ENCODE results near the gene INTS13. TPM values are rescaled to one million over a fixed set of nuclear protein-coding genes. Genes with fewer than 3 reads are reported as not detected.
"Not testable (repeated sequence)": the region's sequence is repeated elsewhere in the genome, so short reads cannot be mapped to it uniquely, and the experiment has no call there.

INTS13 gene, protein sequence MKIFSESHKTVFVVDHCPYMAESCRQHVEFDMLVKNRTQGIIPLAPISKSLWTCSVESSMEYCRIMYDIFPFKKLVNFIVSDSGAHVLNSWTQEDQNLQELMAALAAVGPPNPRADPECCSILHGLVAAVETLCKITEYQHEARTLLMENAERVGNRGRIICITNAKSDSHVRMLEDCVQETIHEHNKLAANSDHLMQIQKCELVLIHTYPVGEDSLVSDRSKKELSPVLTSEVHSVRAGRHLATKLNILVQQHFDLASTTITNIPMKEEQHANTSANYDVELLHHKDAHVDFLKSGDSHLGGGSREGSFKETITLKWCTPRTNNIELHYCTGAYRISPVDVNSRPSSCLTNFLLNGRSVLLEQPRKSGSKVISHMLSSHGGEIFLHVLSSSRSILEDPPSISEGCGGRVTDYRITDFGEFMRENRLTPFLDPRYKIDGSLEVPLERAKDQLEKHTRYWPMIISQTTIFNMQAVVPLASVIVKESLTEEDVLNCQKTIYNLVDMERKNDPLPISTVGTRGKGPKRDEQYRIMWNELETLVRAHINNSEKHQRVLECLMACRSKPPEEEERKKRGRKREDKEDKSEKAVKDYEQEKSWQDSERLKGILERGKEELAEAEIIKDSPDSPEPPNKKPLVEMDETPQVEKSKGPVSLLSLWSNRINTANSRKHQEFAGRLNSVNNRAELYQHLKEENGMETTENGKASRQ
- total RNA-seq = 10 to 100 TPM; 21.2 to 24.7 TPM
- total RNA-seq = 38.1 to 51.8 reads per million in 2 donors

DNA sequence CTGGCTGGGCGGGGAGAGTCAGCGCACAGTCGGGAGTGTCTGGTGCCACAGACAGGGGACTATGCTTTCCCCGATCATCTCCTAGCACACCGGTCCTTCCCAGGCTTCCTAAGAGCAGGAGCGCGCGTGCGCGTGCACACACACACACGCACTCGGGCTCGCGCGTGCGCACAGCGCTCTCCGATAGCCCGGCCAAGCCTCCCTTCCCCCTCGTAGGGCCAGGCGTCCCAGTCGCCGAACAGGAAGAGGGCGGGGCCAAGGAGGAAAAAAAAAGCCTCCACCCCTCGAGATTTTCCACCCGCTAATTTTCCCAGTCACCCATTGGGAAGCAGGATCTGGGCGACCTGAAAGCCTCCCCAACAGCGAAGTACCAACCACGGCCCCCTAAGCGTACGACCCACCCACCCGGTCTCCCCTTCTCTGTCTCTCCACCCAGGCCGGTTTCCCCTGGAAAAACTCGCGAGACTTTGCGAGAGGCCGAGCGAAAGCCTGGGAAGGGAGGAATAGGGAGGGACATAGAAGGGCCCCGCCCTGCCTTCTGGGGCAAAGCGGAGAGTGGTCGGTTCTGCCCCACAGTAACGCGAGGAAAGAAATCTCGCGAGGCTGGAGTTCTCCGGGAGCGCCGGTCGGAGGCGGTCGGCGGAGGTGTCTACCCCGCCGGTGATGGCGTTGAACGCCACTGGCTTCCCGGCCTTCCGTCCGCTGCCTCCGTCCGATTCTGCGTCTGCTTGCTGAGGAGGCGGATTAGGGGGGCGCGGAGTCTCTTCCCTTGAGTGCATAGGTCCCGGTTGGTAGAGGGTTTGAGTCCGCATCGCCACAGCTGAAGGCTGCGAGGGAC lies at the start of gene INTS13, which contains the start of gene FGFR1OP2:
Gene INTS13 (minus strand): TSS at position 119 of the 838 bp plus-strand sequence. CDS start 1,178 bp downstream, outside the sequence.
Gene FGFR1OP2 (plus strand): TSS at position 608 of the 838 bp plus-strand sequence. CDS start 15,689 bp downstream, outside the sequence.
- peak within 1 kb of the TSS; percentile 99 for H3K4me3 Mint-ChIP-seq
- peak within 1 kb of the TSS; percentile 97 for H3K27ac Mint-ChIP-seq
- DNase-seq (peak; percentile 89 to 95 (median 92)), ATAC-seq (peak; percentile 92)
- peaks cover 50% of the 10 kb centered on the region for H3K4me1 Mint-ChIP-seq
- no peaks in the 10 kb centered on the region for H3K27me3 Mint-ChIP-seq
- H3K9me3 ChIP-seq (ENCODE audit: control insufficient read depth, low read length, poor library complexity, severe bottlenecking) = no peaks in the 10 kb centered on the region
- H3K36me3 Mint-ChIP-seq (ENCODE audit: low read depth) = peaks cover 11% of the 10 kb centered on the region

DNA sequence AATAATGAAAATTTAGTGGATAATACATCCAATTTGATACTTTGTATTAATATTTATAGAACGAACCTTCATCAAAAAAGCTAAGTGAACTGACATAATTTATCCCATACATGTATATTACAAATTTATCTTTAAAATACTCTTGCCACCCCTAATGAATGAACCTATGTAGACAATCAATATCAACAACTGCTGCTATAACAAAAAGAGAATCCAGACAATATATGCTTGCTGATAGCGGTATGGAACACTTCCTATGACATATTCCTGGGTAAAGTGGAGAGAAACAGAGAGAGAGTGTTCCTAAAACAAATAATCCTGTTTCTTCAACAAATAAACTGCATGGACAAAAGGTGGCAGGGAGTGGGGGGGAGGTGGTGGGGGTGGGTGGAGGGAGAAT lies 45.1 kb upstream of the INTS13 start:
- H3K4me3 Mint-ChIP-seq = no peak overlapping the region
- H3K27ac Mint-ChIP-seq = no peak overlapping the region
- peaks cover 7% of the 10 kb centered on the region for H3K4me1 Mint-ChIP-seq
- H3K36me3 Mint-ChIP-seq (ENCODE audit: low read depth) = peaks cover 17% of the 10 kb centered on the region
- ATAC-seq (no peak), DNase-seq (no peak)
- H3K9me3 ChIP-seq (ENCODE audit: control insufficient read depth, low read length, poor library complexity, severe bottlenecking) = no peaks in the 10 kb centered on the region
- no peaks in the 10 kb centered on the region for H3K27me3 Mint-ChIP-seq

DNA sequence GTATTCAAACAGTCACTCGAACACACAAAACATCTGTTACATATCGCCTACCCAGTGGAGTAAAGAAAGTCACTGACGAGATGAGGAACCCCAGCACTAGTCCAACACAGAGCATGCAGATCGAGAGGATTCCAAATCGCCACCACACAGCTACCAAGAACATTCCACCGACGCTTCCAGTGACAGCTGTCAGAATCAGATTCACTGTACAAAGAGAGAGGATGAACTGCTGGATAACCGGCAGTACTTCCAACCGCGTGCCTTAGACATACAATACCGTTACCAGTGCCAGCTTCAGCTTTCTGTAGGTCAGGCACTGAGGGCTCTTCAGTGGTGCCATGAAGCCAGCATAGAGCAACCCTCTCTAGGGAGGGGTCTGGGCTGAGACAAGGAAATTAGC lies 42.0 kb upstream of the INTS13 start:
- Mint-ChIP-seq H3K27ac (no peak overlapping the region), H3K36me3 (ENCODE audit: low read depth) (peaks cover 10% of the 10 kb centered on the region), H3K4me1 (peaks cover 11% of the 10 kb centered on the region)

DNA sequence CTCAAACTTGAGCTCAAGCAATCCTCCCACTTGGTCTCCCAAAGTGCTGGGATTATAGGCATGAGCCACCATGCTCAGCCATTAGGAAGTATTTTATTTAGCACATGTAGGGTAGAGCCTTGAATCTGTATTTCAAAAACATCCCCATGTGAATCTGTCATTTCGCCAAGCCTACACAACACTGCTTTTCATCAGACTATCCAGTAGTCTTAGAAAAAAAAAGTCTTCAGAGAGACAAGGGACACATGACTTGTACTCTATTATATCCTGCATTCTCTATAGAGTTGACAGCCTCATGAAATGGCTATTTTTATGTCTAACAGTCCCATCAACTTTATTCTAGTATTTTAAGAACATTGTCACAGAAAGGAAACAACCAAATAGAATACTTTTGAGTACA lies 41.0 kb upstream of the INTS13 start:
- no peak overlapping the region for H3K27ac Mint-ChIP-seq
- H3K27me3 Mint-ChIP-seq = no peaks in the 10 kb centered on the region
- DNase-seq = no peak
- no peak for ATAC-seq
- H3K36me3 Mint-ChIP-seq (ENCODE audit: low read depth) = peaks cover 12% of the 10 kb centered on the region
- H3K9me3 ChIP-seq (ENCODE audit: control insufficient read depth, low read length, poor library complexity, severe bottlenecking) = no peaks in the 10 kb centered on the region
- peaks cover 5% of the 10 kb centered on the region for H3K4me1 Mint-ChIP-seq
- H3K4me3 Mint-ChIP-seq = no peak overlapping the region

More for the DNA sequence above, 42.0 kb upstream of the INTS13 start:
- H3K9me3 ChIP-seq (ENCODE audit: control insufficient read depth, low read length, poor library complexity, severe bottlenecking) = no peaks in the 10 kb centered on the region
- no peaks in the 10 kb centered on the region for H3K27me3 Mint-ChIP-seq
- ATAC-seq (no peak), DNase-seq (no peak)
- no peak overlapping the region for H3K4me3 Mint-ChIP-seq

GRCh38 chr12:26976687-26977086 lies 38.9 kb upstream of the INTS13 start:
- Mint-ChIP-seq H3K4me3 (no peak overlapping the region), H3K27ac (peak overlapping the region; percentile 6), H3K36me3 (ENCODE audit: low read depth) (peaks cover 8% of the 10 kb centered on the region), H3K27me3 (no peaks in the 10 kb centered on the region), H3K4me1 (peaks cover 7% of the 10 kb centered on the region)
- no peaks in the 10 kb centered on the region for H3K9me3 ChIP-seq (ENCODE audit: control insufficient read depth, low read length, poor library complexity, severe bottlenecking)
- no peak for ATAC-seq
- DNase-seq = no peak

- peaks cover 9% of the 10 kb centered on the region for H3K36me3 Mint-ChIP-seq (ENCODE audit: low read depth)
- peak overlapping the region; percentile 85 for H3K27ac Mint-ChIP-seq
- DNase-seq = peak; percentile 16 to 46 (median 37)
- H3K9me3 ChIP-seq (ENCODE audit: control insufficient read depth, low read length, poor library complexity, severe bottlenecking) = no peaks in the 10 kb centered on the region
- H3K27me3 Mint-ChIP-seq = no peaks in the 10 kb centered on the region
- no peak overlapping the region for H3K4me3 Mint-ChIP-seq
- ATAC-seq = peak; percentile 100
- H3K4me1 Mint-ChIP-seq = peaks cover 10% of the 10 kb centered on the region
Measured at GRCh38 chr12:26971963-26972362, 34.2 kb upstream of the INTS13 start.

- H3K9me3 ChIP-seq (ENCODE audit: control insufficient read depth, low read length, poor library complexity, severe bottlenecking) = no peaks in the 10 kb centered on the region
- Mint-ChIP-seq H3K27me3 (no peaks in the 10 kb centered on the region), H3K36me3 (ENCODE audit: low read depth) (peaks cover 11% of the 10 kb centered on the region), H3K4me3 (no peak overlapping the region), H3K4me1 (peaks cover 5% of the 10 kb centered on the region), H3K27ac (peak overlapping the region; percentile 85)
- DNase-seq = no peak
- ATAC-seq = no peak
Measured at GRCh38 chr12:26970136-26970535, 32.4 kb upstream of the INTS13 start.

GRCh38 chr12:26966842-26967241 lies 29.1 kb upstream of the INTS13 start:
- no peaks in the 10 kb centered on the region for H3K27me3 Mint-ChIP-seq
- DNase-seq = no peak
- H3K9me3 ChIP-seq (ENCODE audit: control insufficient read depth, low read length, poor library complexity, severe bottlenecking) = no peaks in the 10 kb centered on the region
- no peak for ATAC-seq
- H3K4me3 Mint-ChIP-seq = no peak overlapping the region
- no peak overlapping the region for H3K27ac Mint-ChIP-seq
- peaks cover 10% of the 10 kb centered on the region for H3K4me1 Mint-ChIP-seq
- H3K36me3 Mint-ChIP-seq (ENCODE audit: low read depth) = peaks cover 10% of the 10 kb centered on the region

DNA sequence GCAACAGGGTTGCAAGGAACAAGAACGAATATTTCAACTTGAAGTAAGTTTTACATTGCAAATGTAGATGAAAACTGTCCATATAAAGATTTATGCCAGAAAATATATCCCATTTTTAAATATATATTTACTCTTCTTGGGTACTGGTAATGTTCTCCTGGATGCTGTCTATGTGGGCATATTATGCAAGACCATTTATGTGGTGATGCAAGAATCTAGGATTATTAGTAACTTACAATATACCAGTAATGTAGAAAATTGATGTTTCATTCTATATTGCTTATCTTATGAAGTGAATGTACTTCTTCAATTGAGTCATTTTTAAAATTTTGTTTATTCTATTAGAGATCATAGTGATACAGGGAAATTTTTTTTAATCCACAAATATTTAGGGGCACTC lies 25.6 kb upstream of the INTS13 start:
- H3K4me1 Mint-ChIP-seq = peaks cover 5% of the 10 kb centered on the region
- ATAC-seq (no peak), DNase-seq (no peak)
- H3K27ac Mint-ChIP-seq = no peak overlapping the region
- no peaks in the 10 kb centered on the region for H3K27me3 Mint-ChIP-seq
- H3K9me3 ChIP-seq (ENCODE audit: control insufficient read depth, low read length, poor library complexity, severe bottlenecking) = no peaks in the 10 kb centered on the region
- H3K36me3 Mint-ChIP-seq (ENCODE audit: low read depth) = peaks cover 10% of the 10 kb centered on the region
- H3K4me3 Mint-ChIP-seq = no peak overlapping the region

- H3K27ac Mint-ChIP-seq = no peak overlapping the region
- H3K27me3 Mint-ChIP-seq = no peaks in the 10 kb centered on the region
Measured at GRCh38 chr12:26961803-26962202, 24.0 kb upstream of the INTS13 start.

GRCh38 chr12:26961391-26961790 lies 23.6 kb upstream of the INTS13 start:
- H3K27me3 Mint-ChIP-seq; H3K9me3 ChIP-seq (ENCODE audit: control insufficient read depth, low read length, poor library complexity, severe bottlenecking); H3K4me3 Mint-ChIP-seq; ATAC-seq; DNase-seq; H3K36me3 Mint-ChIP-seq (ENCODE audit: low read depth): not testable (repeated sequence)
- Mint-ChIP-seq H3K27ac (peak overlapping the region; percentile 41), H3K4me1 (peaks cover 11% of the 10 kb centered on the region)

More at GRCh38 chr12:26961803-26962202, 24.0 kb upstream of the INTS13 start:
- DNase-seq (no peak), ATAC-seq (no peak)
- peaks cover 9% of the 10 kb centered on the region for H3K36me3 Mint-ChIP-seq (ENCODE audit: low read depth)
- H3K9me3 ChIP-seq (ENCODE audit: control insufficient read depth, low read length, poor library complexity, severe bottlenecking) = no peaks in the 10 kb centered on the region
- peaks cover 8% of the 10 kb centered on the region for H3K4me1 Mint-ChIP-seq
- H3K4me3 Mint-ChIP-seq = no peak overlapping the region

DNA sequence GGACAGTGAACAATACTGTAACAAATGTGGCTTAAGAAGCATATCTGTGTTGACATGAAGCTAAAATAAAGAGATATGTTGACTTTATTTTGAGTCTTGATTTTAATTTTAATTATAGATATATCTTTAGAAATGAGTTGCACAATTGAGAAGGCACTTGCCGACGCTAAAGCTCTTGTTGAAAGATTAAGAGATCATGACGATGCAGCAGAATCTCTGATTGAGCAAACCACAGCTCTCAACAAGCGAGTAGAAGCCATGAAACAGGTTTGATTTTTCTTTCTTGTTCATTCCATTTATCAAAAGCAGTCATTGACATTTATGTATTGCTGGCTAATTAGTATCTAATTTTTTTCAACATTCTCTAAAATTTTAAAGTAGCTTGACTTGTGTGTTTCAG lies 16.2 kb upstream of the INTS13 start:
- Mint-ChIP-seq H3K36me3 (ENCODE audit: low read depth) (peaks cover 6% of the 10 kb centered on the region), H3K4me3 (no peak overlapping the region), H3K27ac (peak overlapping the region; percentile 71), H3K4me1 (peaks cover 29% of the 10 kb centered on the region), H3K27me3 (no peaks in the 10 kb centered on the region)
- no peaks in the 10 kb centered on the region for H3K9me3 ChIP-seq (ENCODE audit: control insufficient read depth, low read length, poor library complexity, severe bottlenecking)
- DNase-seq (no peak), ATAC-seq (no peak)

DNA sequence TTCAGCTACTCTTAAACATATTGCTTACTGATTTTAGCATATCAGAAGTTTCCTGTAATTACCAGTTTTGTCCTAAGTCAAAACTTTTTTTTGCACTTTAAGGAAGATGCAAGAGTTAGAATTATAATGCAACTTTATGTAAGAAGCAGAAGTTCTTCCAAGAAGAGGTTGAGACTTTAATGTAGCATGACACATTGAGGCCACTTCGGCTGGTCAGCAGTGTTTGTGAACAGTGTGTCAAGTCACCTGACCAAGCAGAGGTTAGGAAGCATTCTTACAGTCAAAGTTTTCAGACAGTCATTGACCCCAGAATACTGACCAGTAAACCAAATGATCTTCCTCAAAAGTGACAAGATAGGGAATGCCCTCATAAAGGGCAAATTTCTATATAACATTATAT lies 15.7 kb upstream of the INTS13 start:
- Mint-ChIP-seq H3K27me3 (no peaks in the 10 kb centered on the region), H3K4me1 (peaks cover 29% of the 10 kb centered on the region), H3K27ac (peak overlapping the region; percentile 71), H3K4me3 (no peak overlapping the region), H3K36me3 (ENCODE audit: low read depth) (peaks cover 7% of the 10 kb centered on the region)
- H3K9me3 ChIP-seq (ENCODE audit: control insufficient read depth, low read length, poor library complexity, severe bottlenecking) = no peaks in the 10 kb centered on the region
- DNase-seq (no peak), ATAC-seq (no peak)

Measured in T-helper 17 cell (primary cell).